Effector CD4-positive, alpha-beta T cell (primary cell): Measurements from ENCODE around the gene RBPJ.
"Not testable (repeated sequence)": the region's sequence is repeated elsewhere in the genome, so short reads cannot be mapped to it uniquely, and the experiment has no call there.

Experiments used
- DNase-seq: peaks from one replicate; pipeline ENCODE4 v3.0.0-alpha.2; 2020

RBPJ gene

GRCh38 chr4:26377328-26378311, 56.8 kb downstream of the RBPJ start:
- no peak for DNase-seq

GRCh38 chr4:26379837-26380236, 59.0 kb downstream of the RBPJ start:
- no peak for DNase-seq

- no peak for DNase-seq
Observed at GRCh38 chr4:26380740-26381139, 59.9 kb downstream of the RBPJ start.

GRCh38 chr4:26384380-26385057, 63.7 kb downstream of the RBPJ start:
- no peak for DNase-seq

GRCh38 chr4:26385690-26386089, 64.9 kb downstream of the RBPJ start:
- no peak for DNase-seq

GRCh38 chr4:26386386-26386785, 65.6 kb downstream of the RBPJ start:
- no peak for DNase-seq

GRCh38 chr4:26388671-26389070, 67.9 kb downstream of the RBPJ start:
- no peak for DNase-seq

DNA sequence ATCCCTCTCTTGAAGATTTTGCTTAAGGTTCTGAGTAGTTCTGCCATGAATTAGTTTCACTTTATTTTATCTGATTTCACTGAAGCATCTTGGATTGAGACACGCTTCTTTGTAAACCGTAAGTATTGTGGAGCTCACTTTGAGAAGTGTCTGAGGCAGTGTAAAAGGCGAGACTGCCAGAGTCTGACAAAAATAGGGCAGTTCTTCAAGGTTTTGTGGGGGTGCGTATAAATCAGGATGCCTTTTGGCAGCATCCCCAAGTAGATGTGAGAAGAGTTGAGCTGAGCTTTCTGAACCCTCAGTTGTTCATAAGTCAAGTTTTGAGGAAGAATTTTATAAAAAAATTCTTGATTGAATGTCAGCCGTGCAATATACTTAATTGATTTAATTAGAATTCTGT, 76.3 kb downstream of the RBPJ start:
- DNase-seq: no peak

GRCh38 chr4:26400132-26400531, 79.3 kb downstream of the RBPJ start:
- no peak for DNase-seq

- DNase-seq: not testable (repeated sequence)
Observed at GRCh38 chr4:26402017-26402416, 81.2 kb downstream of the RBPJ start.

GRCh38 chr4:26402458-26402857, 81.6 kb downstream of the RBPJ start:
- DNase-seq: no peak

- no peak for DNase-seq
Observed at GRCh38 chr4:26404743-26405206, 84.0 kb downstream of the RBPJ start.

DNA sequence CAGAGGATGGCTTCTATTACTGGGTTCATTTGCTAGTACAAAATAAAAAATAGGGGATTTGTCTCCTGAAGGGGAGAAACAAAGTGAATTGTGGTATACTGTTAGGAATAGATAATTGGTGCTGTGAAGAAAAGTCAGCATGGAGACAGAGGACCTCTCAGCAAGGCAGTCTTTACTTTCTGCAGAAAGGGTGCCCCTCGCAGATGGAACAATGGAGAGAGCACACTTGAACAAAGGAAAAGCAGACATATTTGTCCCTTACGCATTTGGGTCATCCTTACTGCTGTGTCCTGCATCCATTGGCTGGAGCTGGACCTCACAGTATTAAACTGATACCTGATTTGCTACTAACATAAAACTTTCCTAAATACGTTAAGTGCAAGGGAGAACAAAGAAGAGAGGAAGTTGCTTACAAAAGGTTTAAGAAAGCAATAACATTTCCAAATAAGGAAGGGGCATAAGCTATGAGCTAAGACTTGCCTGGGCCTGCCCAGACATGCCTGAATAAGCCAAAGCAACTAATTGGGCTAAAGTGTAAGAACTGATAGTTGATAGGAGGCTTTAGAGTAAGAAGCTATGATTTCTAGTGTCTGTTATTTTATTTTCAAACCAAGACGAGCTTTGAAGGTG, 85.6 kb downstream of the RBPJ start:
- DNase-seq: no peak

DNA sequence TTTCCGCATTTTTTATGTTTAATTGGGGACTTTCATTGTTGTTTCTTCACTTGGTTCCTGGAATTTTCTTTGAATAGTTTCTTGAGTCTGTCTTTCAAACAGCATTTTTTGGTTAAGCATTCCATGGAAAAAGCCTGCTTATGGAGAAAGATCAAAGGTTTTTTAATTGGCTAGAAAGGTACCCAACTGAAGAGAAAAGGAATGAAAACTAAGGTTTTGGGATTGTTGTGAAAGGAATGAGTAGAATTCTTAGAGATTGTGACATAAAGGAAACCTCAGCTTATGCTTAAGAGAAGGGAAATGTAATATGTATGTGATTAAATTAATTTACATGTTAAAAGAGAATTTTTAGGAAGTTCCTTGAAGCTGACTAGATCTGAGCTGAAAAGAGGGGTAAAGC, 86.7 kb downstream of the RBPJ start:
- no peak for DNase-seq

GRCh38 chr4:26410385-26411293, 89.8 kb downstream of the RBPJ start:
- peak; percentile 12 for DNase-seq

GRCh38 chr4:26412381-26413372, 91.9 kb downstream of the RBPJ start:
- DNase-seq: no peak

DNA sequence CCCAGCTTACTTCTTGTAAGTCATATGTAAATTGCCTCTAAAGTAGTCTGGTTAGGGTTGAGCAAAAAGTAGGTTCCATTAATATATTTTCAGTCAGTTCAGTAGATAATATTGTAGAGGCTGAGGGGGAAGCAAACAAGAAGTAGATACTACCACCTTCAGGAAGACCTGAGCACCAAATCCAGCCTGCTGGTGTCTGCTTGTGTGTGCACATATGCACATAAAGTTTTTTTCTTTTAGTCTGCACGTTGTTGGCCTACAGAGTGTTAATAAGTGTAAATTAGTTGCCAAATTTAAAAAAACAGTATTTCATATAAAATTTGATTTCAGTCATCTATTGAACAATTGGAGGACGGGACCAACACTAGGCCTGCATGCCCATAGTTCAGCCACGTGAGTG, 92.8 kb downstream of the RBPJ start:
- DNase-seq: no peak

DNA sequence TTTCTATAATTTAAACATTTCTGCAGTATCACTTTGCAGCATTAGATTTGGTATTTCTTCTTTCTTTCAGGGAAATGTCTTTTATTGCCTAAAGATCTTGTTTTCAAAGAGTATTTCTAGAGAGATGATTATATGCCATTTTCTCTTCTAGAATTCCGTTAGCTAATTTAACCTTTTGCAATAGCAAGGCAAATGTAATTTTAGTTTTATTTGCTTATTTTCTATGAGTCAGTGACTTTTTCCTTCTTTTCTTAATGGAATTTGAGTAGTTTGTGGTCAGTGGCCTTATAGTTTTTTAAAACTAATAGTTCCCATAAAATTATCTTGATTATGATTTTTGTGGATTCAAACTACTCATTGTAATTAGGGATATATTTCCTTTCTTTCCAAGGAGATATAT, 97.3 kb downstream of the RBPJ start:
- DNase-seq: no peak

DNA sequence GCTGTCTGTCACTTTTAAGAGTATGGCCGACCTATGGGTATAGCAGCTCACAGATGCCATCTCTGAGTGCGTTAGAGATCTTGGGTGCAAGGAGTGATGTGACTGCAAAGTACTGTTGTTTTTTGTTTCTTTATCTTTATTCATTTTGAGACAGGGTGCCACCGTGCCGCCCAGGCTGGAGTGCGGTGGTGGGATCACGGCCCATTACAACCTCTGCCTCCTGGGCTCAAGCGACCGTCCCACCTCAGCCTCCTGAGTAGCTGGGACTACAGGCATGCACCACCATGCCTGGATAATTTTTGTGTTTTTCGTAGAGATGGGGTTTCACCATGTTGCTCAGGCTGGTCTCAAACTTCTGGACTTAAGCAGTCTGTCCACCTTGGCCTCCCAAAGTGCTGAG, 98.0 kb downstream of the RBPJ start:
- DNase-seq: no peak

DNA sequence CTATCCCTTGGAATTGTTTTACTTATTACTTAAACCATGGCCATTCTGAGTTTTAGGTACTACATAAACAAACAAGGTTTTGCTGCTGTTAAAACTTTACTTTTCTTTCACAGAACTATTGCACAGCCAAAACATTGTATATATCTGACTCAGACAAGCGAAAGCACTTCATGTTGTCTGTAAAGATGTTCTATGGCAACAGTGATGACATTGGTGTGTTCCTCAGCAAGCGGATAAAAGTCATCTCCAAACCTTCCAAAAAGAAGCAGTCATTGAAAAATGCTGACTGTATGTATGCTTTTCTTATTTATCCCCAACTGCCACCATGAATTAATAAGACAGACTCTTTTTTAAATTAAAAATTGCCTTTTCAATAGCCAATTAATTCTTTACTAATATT, 99.6 kb downstream of the RBPJ start:
- no peak for DNase-seq

DNA sequence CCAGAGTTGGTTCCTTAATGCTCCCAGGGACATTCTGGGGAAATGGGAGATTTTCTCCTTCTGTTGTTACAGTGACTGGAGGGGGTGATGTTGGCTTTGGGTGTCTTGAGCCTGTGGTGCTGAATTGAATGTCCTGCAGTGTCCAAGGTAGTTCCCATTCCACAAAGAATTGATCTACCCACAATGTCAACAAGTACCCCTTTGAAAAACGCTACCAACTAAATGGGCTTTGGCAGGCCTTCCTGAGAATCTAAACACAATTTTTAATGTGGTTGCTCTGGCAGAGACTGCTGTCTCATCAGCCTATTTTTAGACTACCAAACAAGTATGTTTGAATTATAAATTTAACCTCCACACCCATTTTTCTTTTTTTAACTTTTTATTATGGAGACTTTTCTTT, 100.1 kb downstream of the RBPJ start:
- no peak for DNase-seq
